HG03060 (cell line): ENCODE results near the gene IL1F10.

Experiments used
- ATAC-seq: cut with Tn5 transposase; IDR thresholded peaks from one replicate; pipeline ENCODE4 v1.9.1; 2021; ENCODE audit warnings: low read depth, moderate number of reproducible peaks; ENCODE audit not compliant: unreplicated experiment

IL1F10 gene, protein sequence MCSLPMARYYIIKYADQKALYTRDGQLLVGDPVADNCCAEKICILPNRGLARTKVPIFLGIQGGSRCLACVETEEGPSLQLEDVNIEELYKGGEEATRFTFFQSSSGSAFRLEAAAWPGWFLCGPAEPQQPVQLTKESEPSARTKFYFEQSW

DNA sequence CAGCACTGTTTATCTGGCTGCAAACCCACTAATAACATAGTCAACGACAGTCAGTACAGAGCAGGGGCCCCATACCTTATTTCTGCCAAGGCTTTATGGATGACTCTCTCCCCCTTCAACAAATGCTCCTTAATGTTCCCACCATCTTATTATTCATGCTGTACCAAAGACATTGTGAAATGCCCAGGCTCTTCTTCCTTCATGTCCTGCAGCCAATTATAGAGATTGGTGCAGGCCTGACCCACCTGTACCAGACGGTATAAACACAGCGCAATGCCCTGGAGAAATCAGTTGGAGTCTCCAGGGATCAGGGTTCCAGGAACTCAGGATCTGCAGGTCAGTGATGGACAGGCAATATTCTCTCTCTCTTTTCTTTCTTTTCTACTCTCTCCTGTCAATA, at the start of gene IL1F10:
Gene IL1F10, plus strand, starts transcription at position 290 of the 400 bp plus-strand sequence. CDS start 4,769 bp downstream, outside the sequence.
- ATAC-seq = no peak

DNA sequence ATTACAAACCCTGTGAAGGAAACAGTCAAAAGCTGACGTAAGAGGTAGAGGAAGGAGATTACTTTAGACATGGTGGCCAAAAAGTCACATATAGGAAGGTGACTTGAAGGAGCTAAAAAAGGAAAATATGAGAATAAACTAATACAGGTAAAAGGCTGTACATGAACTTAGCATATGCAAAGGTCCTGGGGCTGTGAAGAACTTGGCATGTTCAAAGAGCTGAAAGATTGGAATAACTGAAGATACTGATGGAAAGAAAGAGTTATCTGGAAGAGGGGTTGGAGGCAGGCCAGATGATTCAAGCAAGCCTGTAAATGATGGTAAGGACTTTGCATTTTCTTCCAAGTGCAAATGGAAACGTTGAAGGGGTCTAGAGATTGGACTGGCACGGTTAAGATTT, 49.3 kb upstream of the IL1F10 start:
- ATAC-seq = no peak

DNA sequence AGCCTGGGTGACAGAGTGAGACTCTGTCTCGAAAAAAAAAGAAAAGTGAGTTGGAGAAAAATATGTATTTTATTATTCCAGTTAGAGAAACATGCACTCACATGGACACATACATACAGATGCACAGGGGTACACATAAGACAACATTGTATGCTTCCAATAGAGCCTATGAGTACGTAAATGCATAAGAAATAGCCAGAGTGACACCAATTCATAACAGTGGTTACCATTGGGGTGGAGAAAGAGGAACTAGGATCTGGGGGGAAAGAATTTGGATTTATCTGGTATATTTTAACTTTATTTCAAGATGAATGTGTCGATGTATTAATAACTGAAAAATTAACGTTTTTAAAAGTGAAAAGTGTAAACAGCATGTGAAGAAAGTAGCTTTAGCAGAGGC, 46.5 kb upstream of the IL1F10 start:
- ATAC-seq = no peak

DNA sequence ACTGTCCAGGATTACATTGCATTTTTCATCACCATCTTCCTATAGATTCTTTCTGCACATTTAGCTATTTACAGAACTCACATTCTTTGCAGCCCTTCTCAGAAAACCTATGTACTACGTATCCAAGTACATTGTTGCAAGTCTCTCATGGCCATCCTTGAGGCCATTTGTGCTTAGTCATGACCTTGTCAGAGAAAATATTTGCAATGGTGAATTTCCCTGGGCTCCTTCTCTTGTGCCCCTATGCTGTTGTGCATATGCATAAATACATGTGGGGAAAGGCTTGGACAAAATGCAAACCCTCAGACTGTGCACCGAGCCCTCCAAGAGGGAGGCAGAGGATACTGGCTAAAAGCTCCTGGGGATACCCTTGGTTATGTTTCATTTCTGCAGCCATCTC, 43.0 kb upstream of the IL1F10 start:
- no peak for ATAC-seq

DNA sequence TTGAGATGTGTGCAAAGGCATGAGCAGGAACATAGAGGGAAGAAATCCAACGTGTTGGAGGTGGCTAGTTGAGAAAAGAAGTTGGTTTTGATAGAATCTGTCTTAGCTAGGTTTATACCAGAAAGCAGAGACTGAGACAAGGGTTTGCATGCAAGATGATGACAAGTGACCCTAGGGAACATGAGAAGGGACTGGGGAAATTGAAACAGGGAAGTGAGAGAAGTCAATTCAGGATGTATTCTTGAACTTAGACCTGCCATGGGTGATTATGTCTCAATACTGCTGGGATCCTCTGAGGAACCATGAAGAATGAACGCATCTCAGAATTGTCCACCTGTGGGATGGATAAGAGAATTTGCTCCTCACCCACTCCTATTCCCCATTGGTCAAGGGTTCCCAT, 42.0 kb upstream of the IL1F10 start:
- no peak for ATAC-seq

DNA sequence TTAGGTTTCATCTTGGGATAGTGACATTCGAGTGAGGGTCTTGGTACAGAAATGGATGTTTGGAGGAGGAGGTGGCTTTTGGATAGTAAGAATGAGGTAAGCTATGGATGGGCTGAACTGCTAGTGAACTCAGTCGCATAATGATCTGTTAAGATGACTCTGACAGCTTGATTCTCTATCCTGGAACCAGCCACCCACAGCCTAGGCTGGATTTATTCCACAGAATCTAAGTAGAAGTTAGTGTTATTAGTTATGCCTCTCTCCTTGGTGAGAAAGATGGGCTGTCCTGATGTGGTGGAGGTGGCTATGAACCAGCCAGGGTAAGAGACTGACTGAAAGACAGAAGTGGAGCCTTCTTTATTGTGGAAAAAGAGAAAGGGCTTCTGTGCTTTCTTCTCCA, 40.1 kb upstream of the IL1F10 start:
- no peak for ATAC-seq

DNA sequence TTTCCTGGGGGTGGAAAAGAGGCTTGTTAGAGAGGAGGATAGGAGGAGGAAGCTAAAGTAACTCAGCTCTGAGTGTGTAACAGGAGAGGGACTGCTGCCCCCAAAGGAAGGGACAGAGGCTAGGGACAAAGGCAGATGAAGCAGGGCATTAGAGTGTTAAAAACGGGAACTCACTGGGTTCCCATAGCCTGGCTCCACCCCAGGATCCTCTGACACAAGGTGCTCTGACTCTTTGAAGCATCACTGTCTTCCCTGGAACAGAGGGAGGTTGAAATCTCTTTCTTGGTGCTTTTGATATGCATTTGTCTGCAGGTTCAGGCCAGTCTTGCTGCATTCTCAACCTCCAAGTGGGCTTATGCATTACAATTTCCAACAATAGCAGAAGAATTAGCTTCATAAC, 39.7 kb upstream of the IL1F10 start:
- no peak for ATAC-seq

DNA sequence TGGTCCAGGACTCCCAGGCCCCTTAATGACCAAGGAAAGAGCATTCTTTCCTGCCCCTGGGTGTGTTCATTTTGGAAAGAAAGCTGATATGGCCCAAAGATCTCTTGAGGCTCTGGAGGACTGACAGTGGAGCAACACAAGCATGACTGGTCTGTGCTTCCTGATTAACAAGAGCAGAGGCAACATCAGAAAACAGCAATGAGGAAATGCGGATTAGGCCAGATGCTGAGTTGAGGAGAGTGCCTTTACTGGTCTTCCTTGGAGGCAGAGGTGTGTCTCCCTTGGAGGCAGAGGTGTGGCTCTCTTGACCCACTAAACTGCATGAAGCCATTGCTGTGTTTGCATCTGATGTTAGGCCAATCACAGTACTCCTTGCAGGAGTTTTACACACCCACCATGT, 35.0 kb upstream of the IL1F10 start:
- ATAC-seq = no peak

DNA sequence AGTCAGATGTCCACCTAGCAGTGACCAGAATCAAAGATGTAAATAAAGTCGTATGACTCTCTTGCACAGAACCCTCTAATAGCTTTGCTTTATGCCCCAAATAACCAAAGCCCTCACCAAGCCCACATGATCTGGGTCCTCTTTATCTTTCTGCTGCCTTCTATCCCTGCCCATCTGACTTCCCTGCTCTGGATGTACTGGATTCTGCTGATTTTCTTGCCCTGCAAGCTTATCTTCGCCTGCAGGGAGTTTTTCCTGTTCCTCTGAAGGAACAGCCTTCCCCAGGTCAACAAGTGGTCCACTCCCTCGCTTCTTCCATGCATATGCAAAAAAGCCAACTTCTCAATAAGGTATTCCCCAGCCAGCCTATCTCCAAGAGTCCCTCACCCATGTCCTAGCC, 33.8 kb upstream of the IL1F10 start:
- ATAC-seq = no peak

DNA sequence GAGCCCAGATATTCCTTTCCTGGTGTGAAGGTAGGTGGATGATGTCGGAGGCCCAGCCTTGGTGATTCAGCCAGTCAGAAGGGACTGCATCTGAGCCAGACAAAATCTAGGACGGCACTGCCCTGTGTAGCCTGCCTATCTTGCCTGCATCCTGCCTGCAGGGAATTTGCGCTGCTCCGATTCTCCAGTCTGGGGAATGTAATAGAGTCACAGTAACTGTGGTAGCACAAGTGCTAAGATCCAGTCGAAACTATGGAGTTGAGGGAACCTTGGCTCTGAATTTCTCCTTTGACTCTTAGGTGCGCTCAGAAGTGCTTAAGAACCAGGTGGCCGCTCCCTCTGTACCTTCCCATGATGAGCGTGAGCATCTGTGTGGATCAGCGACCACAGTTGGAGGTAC, 31.0 kb upstream of the IL1F10 start:
- no peak for ATAC-seq

DNA sequence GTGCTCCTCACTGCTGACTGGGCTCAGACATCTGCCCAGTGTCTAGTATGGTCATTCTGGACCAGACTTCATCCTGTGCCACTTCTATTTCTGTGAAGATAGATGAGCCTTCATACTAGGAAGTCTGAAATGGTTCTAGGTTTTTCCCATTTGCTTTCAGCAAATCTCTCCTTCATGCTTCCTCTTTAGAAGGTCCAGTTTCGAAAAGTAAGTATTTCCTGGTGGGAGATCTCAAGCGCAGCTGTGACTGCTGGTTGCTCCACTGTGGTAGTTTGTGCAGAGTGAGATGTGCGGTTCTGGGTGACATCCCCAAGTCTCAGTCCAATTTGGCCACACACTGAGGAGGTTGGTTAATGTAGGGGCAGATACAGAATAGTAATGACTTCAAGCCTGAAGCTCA, 29.5 kb upstream of the IL1F10 start:
- ATAC-seq = no peak

DNA sequence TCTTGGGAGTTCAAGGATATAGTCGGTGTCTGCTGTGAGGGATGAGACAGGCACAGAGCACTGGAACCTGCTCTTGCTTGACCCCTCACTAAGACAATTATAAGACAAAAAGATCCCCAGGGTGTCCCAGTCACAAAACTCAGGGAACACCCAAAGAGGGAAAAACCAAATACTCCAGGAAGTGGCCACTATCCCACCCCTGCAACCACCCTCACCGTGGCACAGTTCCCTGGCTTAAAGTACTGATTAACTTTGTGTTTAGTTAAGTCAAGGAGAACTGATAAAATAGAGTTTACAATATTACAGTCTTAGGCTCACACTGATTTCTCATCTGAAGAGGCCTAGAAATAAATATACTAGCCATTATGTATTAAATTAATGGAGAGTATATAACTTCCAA, 28.6 kb upstream of the IL1F10 start:
- ATAC-seq = no peak

DNA sequence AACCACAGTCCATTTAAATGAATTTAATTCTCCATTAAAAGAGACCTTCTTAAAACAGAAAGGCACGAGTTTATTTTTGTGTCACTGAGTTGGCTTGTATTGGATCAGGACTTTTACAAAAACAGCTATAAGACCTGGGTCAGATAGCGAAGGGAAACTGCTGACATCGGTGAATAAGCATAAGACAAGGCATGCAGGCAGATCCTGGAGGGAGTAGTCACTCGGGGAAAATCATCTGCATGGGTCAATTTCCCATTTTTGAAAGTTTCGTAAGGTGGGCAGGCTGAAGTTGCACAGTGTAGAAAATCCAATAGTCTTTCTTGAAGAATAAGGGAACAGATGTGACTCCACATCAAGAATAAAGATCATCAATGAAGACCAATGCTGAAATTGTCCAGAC, 28.1 kb upstream of the IL1F10 start:
- ATAC-seq = no peak

DNA sequence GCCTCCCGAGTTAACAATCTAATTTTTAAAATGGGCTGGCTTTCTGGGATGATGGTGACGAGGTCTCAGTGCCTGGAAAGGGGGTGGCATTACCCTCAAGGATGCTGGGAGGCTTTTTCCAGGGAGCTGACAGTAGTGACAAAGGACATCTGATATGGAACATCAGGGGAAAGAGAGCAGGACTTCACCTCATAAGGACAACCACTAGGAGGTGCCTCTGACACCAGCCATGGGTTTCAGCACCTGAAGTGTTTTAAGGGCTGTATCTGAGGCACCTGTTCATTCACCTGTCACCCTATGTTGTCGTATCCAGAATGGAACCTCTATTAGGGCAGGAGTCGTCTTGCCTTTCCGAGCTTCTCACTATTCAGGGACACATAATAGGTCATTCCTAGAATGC, 25.9 kb upstream of the IL1F10 start:
- no peak for ATAC-seq

DNA sequence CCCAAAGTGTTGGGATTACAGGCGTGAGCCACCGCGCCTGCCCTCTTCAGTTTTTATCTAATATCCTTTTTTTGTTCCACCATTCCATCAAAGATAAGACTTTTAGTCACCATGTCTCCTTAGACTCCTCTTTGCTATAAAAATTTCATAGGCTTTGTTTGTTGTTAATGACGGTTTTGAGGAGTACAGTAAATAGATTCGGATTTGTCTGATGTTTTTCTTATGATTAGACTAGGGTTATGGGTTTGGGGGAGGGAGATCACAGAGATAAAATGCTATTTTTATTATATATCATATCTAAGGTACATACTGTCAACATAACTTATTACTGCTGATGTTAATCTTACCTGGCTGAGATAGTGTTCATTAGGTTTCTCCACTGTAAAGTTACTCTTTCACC, 21.3 kb upstream of the IL1F10 start:
- no peak for ATAC-seq

DNA sequence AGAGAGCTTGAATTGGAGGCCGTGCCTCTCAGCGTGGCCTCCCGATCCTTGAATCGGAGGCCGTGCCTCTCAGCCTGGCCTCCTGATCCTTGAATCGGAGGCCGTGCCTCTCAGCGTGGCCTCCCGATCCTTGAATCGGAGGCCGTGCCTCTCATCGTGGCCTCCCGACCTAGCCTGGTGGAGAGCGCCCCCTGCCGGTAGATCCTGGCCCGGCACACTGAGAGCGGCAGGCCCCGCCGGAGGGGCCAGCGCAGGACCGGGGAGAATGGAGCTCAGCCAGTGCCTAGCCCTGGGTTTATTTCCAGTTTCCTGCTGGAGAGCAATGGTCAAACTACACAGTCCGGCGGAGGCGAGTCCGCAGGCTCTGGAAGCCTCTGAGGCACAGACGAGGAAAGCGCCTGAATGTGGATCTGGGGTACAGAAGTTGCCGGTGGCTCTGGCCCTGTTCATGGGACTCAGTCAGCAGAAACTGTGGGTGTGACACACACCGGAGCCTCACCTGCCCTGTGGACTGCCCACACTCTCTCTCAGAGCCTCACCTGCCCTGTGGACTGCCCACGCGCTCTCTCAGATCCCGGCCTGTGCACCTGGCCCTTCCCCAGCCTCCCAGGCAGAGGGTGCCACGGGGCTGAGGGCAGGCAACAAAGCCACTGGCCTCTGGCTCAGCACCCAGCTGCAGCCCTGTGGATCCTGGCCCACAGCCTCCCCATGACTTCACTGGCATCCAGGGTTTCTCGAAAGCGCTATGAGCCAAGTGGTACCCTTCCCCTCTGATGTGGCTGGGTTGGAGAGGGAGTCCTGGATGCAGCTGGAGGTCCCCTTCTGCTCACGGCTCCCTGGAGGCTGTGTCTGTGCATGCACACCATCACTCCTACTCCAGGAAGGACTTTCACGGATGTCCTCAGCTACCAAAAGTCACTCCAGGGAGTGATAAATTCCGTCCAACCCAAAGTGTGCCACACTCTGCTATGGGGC, 16.6 kb upstream of the IL1F10 start:
- ATAC-seq = no peak

DNA sequence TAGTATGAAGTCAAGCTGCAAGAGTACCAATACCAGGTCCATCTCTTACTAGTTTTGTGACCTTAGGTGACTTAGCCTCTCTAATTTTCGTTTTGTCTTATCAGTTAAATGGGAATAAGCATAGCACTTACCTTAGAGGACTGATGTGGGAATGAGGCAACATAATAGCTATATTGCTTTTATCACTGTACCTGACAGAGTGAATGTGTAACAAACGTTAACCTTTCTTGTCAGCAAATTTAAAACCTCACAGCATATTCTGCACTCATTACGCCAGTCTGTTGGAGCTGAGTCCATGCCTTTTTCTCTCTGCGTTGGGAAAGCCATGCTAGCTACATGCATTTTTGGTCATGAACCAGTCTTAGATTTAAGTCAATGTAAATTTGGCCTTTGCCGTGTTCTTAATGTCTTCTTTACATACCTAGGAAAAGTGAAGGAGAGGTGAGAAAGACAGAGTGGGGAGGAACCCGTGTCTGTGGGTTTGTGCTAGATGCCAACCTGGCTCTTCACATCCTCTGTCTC, 15.3 kb upstream of the IL1F10 start, which contains the start of gene IL36B:
Gene IL36B, minus strand, starts transcription at position 472 of the 522 bp plus-strand sequence.
- ATAC-seq = no peak

DNA sequence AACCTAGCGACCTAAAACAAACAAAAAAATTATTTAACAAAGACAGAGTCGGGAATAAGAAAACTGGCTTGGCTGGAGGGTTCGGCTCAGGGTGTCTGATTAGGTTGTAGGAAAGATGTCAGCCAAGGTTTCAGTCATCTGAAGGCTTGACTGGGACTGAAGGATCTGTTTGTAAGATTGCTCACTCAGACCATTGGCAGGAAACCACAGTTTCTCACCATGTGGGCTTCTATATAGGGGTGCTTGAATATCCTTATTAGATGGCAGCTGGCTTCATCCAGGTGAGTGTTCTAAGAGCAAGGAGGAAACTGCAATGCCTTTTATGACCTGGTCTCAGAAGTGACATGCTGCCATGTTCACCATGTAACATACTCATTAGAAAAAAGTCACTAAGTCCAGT, 14.1 kb upstream of the IL1F10 start:
- ATAC-seq = no peak

DNA sequence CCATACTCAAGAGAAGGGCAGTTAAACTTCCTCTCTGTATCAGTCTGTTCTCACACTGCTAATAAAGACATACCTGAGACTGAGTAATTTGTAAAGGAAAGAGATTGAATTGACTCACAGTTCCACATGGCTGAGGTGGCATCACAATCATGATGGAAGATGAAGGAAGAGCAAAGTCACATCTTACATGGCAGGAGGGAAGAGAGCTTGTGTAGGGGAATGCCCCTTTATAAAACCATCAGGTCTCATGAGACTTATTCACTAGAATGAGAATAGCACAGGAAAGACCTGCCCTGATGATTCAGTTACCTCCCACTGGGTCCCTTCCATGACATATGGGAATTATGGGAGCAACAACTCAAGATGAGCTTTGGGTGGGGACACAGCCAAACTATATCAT, 13.7 kb upstream of the IL1F10 start:
- no peak for ATAC-seq

DNA sequence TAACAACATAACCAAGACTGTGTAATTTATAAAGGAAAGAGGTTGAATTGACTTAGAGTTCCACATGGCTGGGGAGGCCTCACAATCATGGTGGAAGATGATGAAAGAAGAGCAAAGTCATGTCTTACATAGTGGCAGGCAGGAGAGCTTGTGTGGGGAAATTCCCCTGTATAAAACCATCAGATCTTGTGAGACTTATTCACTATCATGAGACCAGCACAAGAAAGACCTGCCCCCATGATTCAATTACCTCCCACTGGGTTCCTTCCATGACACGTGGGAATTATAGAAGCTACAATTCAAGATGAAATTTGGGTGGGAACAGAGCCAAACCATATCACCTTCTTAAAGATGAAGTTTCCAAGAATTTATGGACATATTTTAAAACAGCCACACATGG, 11.2 kb upstream of the IL1F10 start:
- no peak for ATAC-seq

DNA sequence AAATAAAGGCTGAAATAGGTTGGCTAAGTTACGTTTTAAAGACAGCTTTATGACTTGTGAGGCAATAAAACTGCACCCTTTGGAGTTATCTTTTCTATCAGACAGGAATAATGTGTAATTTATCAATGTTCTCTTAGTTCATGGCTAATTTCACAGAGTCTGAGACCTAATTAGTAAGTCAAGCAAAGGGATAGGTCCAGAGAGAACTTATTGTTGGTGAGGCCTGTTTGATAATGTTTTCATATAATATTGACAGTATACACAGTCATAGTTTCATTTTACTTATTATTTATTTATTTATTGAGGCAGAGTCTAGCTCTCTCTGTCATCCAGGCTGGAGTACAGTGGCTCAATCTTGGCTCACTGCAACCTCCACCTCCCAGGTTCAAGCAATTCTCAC, 10.7 kb upstream of the IL1F10 start:
- ATAC-seq = no peak
